Endometrium (tissue), 2 donors: ENCODE data around the gene KRTAP17-1.
A peak's percentile ranks its signal among the peaks of the same experiment; 100 is the strongest.

Experiments
- FAIRE-seq: peaks from 2 replicates; lab custom pipeline; 2012; peaks lifted over from hg19 to GRCh38; lab: Jason Lieb, UNC
- donor health status: control.
- donor health status: control.

The KRTAP17-1 gene

DNA sequence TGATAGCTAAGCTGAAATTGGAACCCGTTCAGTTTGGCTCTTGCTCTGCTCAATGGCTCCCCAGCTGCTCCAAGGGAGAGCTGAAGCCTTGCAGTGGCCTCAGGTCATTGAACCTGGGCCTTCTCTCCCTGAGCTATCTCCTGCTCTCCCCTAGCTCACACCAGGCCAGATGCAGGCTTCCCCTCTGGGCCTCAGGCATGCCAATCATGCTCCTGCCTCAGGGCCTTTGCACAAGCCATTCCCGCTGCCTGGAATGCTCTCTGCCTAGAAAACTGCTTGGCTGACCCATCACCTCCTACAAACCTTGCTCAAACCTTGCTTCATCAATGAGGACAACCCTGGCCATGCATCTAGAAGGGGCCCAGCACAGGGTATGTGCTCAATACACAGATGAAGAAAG lies 16.7 kb upstream of the KRTAP17-1 start:
- no peak for FAIRE-seq

DNA sequence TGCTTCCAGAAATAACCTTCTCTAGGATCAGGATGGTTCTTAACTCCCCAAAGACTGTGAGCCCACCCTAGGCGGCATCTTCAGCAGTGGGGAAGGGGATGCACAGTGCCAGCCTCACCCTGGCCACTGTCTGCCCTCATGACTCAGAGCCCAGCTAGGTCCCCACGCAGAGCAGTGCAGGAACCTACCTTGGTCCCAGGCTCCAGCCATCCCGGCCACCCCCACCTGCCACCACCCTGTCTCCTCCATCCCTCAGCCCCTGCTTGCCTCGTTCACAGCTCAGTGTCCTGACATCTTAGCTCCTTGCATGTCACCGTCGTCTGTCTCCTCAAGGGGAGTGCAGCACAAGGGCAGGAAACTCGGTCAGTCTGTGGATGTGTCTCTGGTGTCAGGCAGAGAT lies 16.1 kb upstream of the KRTAP17-1 start:
- FAIRE-seq = no peak

GRCh38 chr17:41329279-41329948 lies 13.9 kb upstream of the KRTAP17-1 start:
- no peak for FAIRE-seq

DNA sequence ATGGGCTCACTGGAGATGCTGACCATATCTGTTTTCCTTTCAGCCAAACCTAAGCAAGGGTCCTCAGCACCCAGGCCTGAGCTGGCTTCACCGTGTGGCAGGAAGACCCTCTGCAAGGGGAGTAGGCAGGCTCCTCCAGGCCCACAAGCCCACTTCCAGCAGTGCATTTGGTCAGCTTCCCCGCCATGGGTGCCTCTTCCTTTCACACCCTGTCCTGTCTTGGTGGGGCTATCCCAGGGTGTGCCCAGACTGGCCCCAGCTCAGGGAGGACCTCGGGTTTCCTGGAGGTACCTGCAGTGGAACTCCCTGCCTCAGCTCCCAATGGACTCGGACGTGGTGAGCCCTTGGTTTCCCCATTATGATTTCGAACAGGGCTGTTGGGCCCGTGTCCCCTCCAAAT lies 12.7 kb upstream of the KRTAP17-1 start:
- no peak for FAIRE-seq

GRCh38 chr17:41327411-41328120 lies 12.1 kb upstream of the KRTAP17-1 start:
- FAIRE-seq = no peak

GRCh38 chr17:41326173-41327145 lies 10.9 kb upstream of the KRTAP17-1 start:
- FAIRE-seq = no peak

- no peak for FAIRE-seq
Observed at GRCh38 chr17:41325611-41326010, 10.1 kb upstream of the KRTAP17-1 start.

DNA sequence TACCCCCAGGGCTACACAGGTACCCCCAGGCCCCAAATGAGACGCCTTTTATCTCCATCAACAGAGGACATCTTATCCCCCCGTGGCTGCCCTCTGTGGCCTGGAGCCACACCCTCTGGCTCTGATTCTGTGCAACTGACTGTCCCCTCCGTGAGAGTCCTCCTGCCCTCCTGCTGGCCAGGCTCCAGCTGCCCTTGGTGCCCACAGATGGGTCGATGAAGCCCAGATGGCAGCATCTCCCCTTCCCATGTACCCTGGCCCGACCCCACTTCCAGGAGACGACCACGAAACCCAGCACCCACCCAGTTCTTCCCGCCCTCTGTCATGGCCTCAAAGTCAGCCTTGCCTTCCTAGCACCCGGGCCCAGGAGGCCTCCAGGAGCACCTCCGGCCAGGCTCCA lies 9.6 kb upstream of the KRTAP17-1 start:
- FAIRE-seq = no peak

- FAIRE-seq = no peak
Observed at GRCh38 chr17:41324180-41325075, 8.9 kb upstream of the KRTAP17-1 start.

DNA sequence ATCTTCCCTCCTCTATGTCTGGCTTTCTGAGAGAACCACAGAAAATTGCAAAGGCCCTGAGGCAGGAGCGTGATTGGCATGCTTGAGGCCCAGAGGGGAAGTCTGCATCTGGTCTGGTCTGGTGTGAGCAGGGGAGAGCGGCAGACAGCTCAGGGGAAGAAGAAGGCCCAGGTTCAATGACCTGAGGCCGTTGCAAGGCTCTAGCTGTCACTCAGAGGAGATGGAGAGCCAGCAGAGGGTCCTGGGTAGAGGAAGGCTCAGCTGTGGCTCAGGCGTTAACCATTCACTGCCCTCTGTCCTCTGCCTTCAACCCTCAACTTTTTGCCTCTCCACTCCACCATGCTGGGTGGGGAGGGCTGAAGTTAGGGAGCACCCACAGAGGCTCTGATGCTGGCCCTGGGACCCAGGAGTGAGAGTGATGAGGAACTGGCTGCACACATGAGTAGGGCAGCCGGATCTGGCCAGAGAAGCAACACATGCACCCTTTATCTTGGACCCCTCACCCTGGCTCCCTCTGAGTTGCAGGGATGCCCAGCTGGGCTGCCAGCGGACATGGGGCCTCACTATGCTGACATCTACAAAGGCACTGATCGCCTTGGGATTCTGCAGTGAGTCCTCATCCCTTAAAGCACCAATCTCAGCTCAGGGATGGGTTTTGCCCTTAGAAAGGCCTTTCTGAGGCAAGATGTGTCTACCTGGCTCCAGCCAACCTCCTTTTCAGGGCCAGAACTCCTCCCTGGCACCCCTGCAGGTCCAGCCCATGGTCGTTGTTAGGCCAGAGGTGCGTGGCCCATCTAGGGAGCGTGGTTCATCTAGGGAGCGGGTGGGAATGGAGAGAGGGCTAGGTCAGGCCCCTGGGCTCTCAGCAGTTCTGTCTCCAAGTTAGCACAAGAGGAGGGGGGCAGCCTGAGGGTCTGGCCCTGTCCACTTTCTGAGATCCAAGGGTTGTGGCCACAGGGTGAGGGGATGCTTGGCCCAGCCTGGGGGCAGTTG lies 7.7 kb upstream of the KRTAP17-1 start:
- FAIRE-seq = no peak

GRCh38 chr17:41322094-41322902 lies 6.8 kb upstream of the KRTAP17-1 start:
- FAIRE-seq = peak; percentile 29

DNA sequence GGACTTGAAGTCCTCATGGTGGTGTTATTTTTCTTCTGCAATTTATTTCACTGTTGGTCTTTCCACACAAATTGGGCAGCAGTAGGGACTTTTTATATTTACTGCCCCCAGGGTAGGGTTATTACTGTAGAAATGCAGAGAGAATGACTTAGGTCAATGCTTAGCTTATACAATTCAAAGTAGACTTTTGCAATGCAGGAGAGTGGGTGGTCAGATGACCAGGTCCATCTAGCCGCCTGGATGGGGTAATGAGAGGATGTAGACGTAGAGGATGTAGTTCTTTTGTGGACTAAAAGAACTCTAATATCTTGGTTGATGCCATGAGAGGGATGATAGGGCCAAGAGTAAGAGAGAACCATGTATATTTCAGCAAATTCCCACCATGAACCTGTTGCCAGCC lies 2.7 kb upstream of the KRTAP17-1 start:
- no peak for FAIRE-seq

GRCh38 chr17:41315814-41316445 lies 420 bp upstream of the KRTAP17-1 start:
- FAIRE-seq = no peak

DNA sequence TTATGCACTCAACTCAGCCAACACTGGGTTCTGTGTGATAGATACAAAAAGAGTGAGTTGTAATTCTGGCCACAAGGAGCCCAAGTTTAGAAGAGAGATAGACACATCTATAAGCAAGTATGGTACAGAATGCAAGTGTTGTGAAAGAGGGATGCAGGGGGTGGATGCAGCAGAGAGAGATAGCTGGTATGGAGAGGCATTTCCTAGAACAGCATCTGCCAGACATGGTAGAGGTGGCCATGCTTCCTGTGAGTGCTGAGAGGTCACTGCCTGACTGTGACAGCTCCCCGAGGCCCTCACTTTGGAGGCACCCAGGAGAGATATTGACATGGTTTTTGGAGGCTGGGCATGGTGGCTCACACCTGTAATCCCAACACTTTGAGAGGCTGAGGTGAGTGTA lies 4.4 kb downstream of the KRTAP17-1 start:
- FAIRE-seq = no peak

GRCh38 chr17:41308918-41309359 lies 6.6 kb downstream of the KRTAP17-1 start, which contains the start of gene KRTAP16-1:
Gene KRTAP16-1 (minus strand): TSS chr17:41309309. CDS start chr17:41309253, 56 bp downstream.
- FAIRE-seq = no peak

- no peak for FAIRE-seq
Observed at GRCh38 chr17:41308251-41308917, 7.1 kb downstream of the KRTAP17-1 start.

GRCh38 chr17:41307647-41308046 lies 7.9 kb downstream of the KRTAP17-1 start:
- no peak for FAIRE-seq

DNA sequence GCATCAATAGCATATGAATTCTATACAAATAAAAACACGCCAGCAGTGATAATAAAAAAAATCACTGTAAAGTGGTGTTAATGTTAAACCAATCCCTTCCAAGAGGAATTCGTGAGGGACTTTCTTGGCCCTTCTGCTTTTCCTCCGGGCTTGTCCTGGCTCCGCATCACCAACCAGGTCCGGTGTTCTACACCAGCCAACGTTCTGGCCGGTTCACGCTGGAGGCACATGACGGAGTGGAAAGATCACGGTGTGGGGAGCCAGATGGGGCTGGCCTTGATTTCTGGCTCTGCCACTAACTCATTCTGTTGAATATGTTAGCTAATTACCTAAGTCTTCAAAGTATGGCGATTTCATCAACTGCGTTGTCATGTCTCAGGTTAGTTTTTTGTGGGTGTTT lies 11.4 kb downstream of the KRTAP17-1 start:
- no peak for FAIRE-seq
